Measurements from ENCODE around the gene PCF11. TPM values are rescaled to one million over a fixed set of nuclear protein-coding genes. Genes with fewer than 3 reads are reported as not detected.

Gene PCF11
- total RNA-seq, result 100 to 1,000 TPM; 130 to 164 (median 151) TPM
- total RNA-seq (2013), result 127 TPM
- 148 to 487 (median 275) reads per million in 29 experiments for total RNA-seq

DNA sequence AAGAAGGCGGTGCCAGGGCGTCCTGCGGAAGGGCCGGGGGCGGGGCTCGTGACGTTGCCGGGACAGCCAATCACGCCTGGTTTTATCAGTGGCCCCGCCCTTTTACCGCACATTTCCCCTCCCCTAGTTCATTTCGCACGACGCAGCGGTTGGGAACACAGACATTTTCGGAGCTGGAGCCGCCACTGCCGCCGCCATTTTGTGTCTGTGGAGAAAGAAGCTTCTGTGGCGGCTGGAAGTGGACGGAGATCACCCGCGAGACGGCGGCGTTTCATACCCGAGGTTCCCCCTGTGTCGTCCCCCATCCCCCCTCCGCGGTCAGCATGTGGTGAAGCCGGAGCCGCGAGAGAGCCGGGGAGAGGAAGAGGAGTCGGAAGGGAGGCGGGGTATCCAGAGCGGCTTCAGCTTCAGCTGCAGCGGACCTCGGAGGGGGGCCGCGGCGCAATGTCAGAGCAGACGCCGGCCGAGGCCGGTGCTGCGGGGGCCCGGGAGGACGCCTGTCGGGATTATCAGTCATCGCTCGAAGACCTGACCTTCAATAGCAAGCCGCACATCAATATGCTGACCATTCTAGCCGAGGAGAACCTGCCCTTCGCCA, at the start of gene PCF11:
TSS of gene PCF11 (plus strand) at position 136 of the 598 bp plus-strand sequence. CDS start at position 445, 309 bp downstream.
- Mint-ChIP-seq H3K4me3 (peak within 1 kb of the TSS; percentile 96 to 100 (median 99)), H3K27me3 (no peaks in the 10 kb centered on the region), H3K9me3 (no peaks in the 10 kb centered on the region), H3K27ac (peak within 1 kb of the TSS; percentile 100), H3K36me3 (peaks cover 31% of the 10 kb centered on the region), H3K4me1 (peaks cover 32 to 40% (median 33%) of the 10 kb centered on the region in 3 donors)
- ATAC-seq (replicated peaks in 1 of 4) (peak; percentile 6 to 24 (median 16)), DNase-seq (peak in 1 of 35 experiments; percentile 93)
- Histone ChIP-seq H3K9me3 (no peaks in the 10 kb centered on the region), H3K27me3 (replicated peaks in 1 of 2; ENCODE audit: control insufficient read depth in 2 of 2, extremely low read depth in 1 of 2, insufficient read depth in 2 of 2, low read length in 1 of 2) (no peaks in the 10 kb centered on the region), H3K36me3 (ENCODE audit: control insufficient read depth in 2 of 2, extremely low read depth in 1 of 2, insufficient read depth in 1 of 2, low read length in 1 of 2) (no peaks in the 10 kb centered on the region), H3K4me3 (ENCODE audit: control insufficient read depth in 1 of 2, extremely low read depth in 1 of 2, low read length in 1 of 2) (peak within 1 kb of the TSS; percentile 98 to 100), H3K27ac (ENCODE audit: low read length) (peak within 1 kb of the TSS; percentile 98), H3K4me1 (ENCODE audit: control insufficient read depth in 1 of 2, extremely low read depth in 1 of 2, insufficient read depth in 2 of 2, low read length in 2 of 2) (peaks cover 11 to 29% of the 10 kb centered on the region in 2 experiments)
- WGBS (ENCODE audit: insufficient coverage), result under 1% methylated on average over 49 of the region's 55 CpGs
- ChIA-PET CTCF (interaction anchor here in 1 of 2 donors (1.2 to 2.3 kb wide), 6 partner anchors 37 to 257 kb away, joined by 3 to 12 read pairs (median 10); partner anchors contain the start of genes ANKRD42, CCDC90B, DDIAS and PRCP), POLR2A (interaction anchor here (0.5 to 4.6 kb wide), 18 partner anchors 11 to 257 kb away, joined by 3 to 39 read pairs (median 3); partner anchors contain the start of genes DDIAS (in 2 of the 2), PRCP (in 2 of the 2), ANKRD42 (in 1 of the 2) and RAB30 (in 1 of the 2))

DNA sequence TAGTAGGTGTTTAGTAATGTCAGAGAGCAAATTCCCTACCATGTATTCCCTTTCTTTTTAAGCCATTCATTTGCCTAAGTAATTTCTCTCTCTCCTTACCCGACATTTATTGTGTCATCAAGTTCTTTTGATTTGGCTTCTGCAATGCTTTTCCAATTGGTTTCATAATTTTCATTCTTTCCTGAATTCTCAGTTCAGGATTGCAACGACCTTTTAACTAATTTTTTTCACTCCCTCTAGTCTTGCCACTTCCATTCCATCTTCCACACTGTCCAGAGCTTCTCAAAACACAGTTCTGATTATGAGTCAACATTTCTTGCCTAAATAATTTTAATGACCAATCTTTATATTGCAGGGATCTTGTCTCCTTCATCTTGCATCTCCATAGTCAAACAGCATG, 44.0 kb upstream of the PCF11 start:
- no peaks in the 10 kb centered on the region for H3K27me3 Mint-ChIP-seq
- DNase-seq (no peak), ATAC-seq (replicated peaks in 1 of 4) (no peak)
- peaks cover 5 to 20% of the 10 kb centered on the region in 2 experiments for H3K4me1 ChIP-seq (ENCODE audit: control insufficient read depth in 1 of 2, extremely low read depth in 1 of 2, insufficient read depth in 2 of 2, low read length in 2 of 2)
- H3K27me3 ChIP-seq (replicated peaks in 1 of 2; ENCODE audit: control insufficient read depth in 2 of 2, extremely low read depth in 1 of 2, insufficient read depth in 2 of 2, low read length in 1 of 2), result no peaks in the 10 kb centered on the region
- ChIA-PET POLR2A (no interaction called here), CTCF (interaction anchor here in 1 of 2 donors (0.7 kb wide), 1 partner anchor 26 kb away, joined by 3 read pairs; no protein-coding TSS in a partner anchor)
- H3K36me3 ChIP-seq (ENCODE audit: control insufficient read depth in 2 of 2, extremely low read depth in 1 of 2, insufficient read depth in 1 of 2, low read length in 1 of 2), result no peaks in the 10 kb centered on the region
- no peaks in the 10 kb centered on the region for H3K9me3 ChIP-seq
- H3K9me3 Mint-ChIP-seq, result no peaks in the 10 kb centered on the region
- H3K36me3 Mint-ChIP-seq, result peaks cover 9% of the 10 kb centered on the region
- no peak overlapping the region for H3K4me3 ChIP-seq (ENCODE audit: control insufficient read depth in 1 of 2, extremely low read depth in 1 of 2, low read length in 1 of 2)
- no peak overlapping the region for H3K27ac ChIP-seq (ENCODE audit: low read length)
- peaks cover 23 to 33% (median 28%) of the 10 kb centered on the region in 3 donors for H3K4me1 Mint-ChIP-seq
- no peak overlapping the region for H3K27ac Mint-ChIP-seq
- H3K4me3 Mint-ChIP-seq, result no peak overlapping the region
- WGBS (ENCODE audit: insufficient coverage), result 77% methylated on average over 2 of the region's 2 CpGs

DNA sequence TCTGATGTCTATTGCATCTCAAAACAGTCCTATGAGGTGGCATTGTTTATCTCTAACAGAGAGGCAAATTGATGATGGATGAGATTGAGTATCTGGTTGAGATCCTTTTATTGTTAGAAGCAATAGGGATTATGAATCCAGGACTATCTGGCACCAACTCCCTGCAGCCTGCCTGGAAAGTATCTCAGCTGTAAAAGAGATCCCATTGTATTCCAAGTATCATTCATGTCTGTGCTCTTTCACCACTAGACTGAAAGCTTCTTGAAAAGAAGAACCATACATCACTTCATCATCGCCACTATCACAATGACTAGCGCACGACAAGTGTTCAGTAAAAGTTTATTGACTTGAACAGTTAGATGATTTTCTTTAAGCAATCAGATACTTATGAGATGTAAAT, 41.9 kb upstream of the PCF11 start:
- Histone ChIP-seq H3K9me3 (no peaks in the 10 kb centered on the region), H3K27ac (ENCODE audit: low read length) (no peak overlapping the region), H3K36me3 (ENCODE audit: control insufficient read depth in 2 of 2, extremely low read depth in 1 of 2, insufficient read depth in 1 of 2, low read length in 1 of 2) (no peaks in the 10 kb centered on the region), H3K4me3 (ENCODE audit: control insufficient read depth in 1 of 2, extremely low read depth in 1 of 2, low read length in 1 of 2) (no peak overlapping the region), H3K4me1 (ENCODE audit: control insufficient read depth in 1 of 2, extremely low read depth in 1 of 2, insufficient read depth in 2 of 2, low read length in 2 of 2) (peaks cover 5 to 24% of the 10 kb centered on the region in 2 experiments), H3K27me3 (replicated peaks in 1 of 2; ENCODE audit: control insufficient read depth in 2 of 2, extremely low read depth in 1 of 2, insufficient read depth in 2 of 2, low read length in 1 of 2) (no peaks in the 10 kb centered on the region)
- no peak for ATAC-seq (replicated peaks in 1 of 4)
- Mint-ChIP-seq H3K36me3 (peaks cover 9% of the 10 kb centered on the region), H3K27ac (peak overlapping the region in 1 of 2 donors; percentile 29), H3K4me1 (peaks cover 44 to 48% (median 46%) of the 10 kb centered on the region in 3 donors), H3K4me3 (peak overlapping the region; percentile 25 to 87 (median 65)), H3K27me3 (no peaks in the 10 kb centered on the region), H3K9me3 (no peaks in the 10 kb centered on the region)
- no CpG with 5 or more reads among the region's 3 CpGs for WGBS (ENCODE audit: insufficient coverage)
- CTCF ChIA-PET, result interaction anchor here in 1 of 2 donors (0.6 to 1.3 kb wide), 2 partner anchors 39 to 128 kb away, joined by 7 to 9 read pairs; no protein-coding TSS in a partner anchor
- no peak for DNase-seq
- POLR2A ChIA-PET, result interaction anchor here in 1 of 2 donors (1.5 kb wide), 1 partner anchor 42 kb away, joined by 3 read pairs; the partner anchor contains the start of gene PCF11

DNA sequence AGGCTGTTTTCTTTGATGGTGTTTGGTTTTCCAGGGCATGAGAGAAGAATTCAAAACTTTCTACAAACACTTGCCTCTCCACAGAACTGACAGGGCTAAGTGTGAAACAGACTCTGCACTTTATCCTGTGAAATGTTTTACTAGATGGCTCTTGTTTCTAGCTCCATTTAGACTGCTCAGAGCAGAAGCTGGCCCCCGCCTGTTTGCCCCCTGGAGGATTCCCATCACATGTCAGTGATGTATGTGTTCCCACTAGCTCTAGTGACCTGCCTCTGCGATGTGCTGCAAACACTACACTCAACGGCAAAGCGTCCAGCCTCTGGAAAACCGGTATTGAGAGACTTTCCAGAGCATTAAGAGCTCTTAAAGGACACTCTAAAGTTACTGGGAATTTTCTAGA, 41.4 kb upstream of the PCF11 start:
- Mint-ChIP-seq H3K4me1 (peaks cover 49 to 53% (median 52%) of the 10 kb centered on the region in 3 donors), H3K36me3 (peaks cover 9% of the 10 kb centered on the region), H3K27me3 (no peaks in the 10 kb centered on the region), H3K4me3 (peak overlapping the region; percentile 52 to 87 (median 65)), H3K9me3 (no peaks in the 10 kb centered on the region), H3K27ac (peak overlapping the region in 1 of 2 donors; percentile 57)
- peaks cover 5 to 24% of the 10 kb centered on the region in 2 experiments for H3K4me1 ChIP-seq (ENCODE audit: control insufficient read depth in 1 of 2, extremely low read depth in 1 of 2, insufficient read depth in 2 of 2, low read length in 2 of 2)
- no peaks in the 10 kb centered on the region for H3K36me3 ChIP-seq (ENCODE audit: control insufficient read depth in 2 of 2, extremely low read depth in 1 of 2, insufficient read depth in 1 of 2, low read length in 1 of 2)
- DNase-seq (peak in 1 of 35 experiments; percentile 4), ATAC-seq (replicated peaks in 1 of 4) (no peak)
- ChIA-PET CTCF (interaction anchor here (0.6 to 1.3 kb wide), 3 partner anchors 40 to 128 kb away, joined by 4 to 9 read pairs (median 7); no protein-coding TSS in a partner anchor), POLR2A (interaction anchor here in 1 of 2 donors (0.7 to 1.5 kb wide), 2 partner anchors 41 to 214 kb away, joined by 3 to 5 read pairs; partner anchors contain the start of genes DDIAS and PCF11)
- H3K27me3 ChIP-seq (replicated peaks in 1 of 2; ENCODE audit: control insufficient read depth in 2 of 2, extremely low read depth in 1 of 2, insufficient read depth in 2 of 2, low read length in 1 of 2), result no peaks in the 10 kb centered on the region
- H3K9me3 ChIP-seq, result no peaks in the 10 kb centered on the region
- H3K27ac ChIP-seq (ENCODE audit: low read length), result no peak overlapping the region
- WGBS (ENCODE audit: insufficient coverage), result 97% methylated on average over 5 of the region's 5 CpGs
- H3K4me3 ChIP-seq (ENCODE audit: control insufficient read depth in 1 of 2, extremely low read depth in 1 of 2, low read length in 1 of 2), result no peak overlapping the region

DNA sequence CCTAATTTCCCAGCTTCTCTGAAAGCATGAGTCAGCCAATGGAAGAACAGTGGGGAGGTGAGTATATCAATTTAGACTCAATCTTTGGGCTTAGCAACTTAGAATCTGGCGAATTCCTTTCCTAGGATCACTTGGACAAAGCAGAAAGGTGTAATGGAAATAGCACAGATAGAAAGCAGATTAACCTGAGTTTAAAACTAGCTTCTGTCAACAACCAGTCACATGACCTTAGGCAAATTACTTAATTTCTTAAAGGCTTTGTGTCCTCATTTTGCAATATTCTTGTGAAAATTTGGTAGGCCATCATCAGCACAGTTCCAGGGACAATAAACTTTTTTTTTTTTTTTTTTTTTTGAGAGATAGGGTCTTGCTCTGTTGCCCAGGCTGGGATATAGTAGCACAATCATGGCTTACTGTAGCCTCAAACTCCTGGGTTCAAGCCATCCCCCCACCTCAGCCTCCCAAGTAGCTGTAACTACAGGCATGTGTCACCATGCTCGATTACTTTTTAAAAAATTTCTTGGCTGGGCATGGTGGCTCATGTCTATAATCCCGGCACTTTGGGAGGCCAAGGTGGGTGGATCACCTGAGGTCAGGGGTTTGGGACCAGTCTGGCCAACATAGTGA, 40.8 kb upstream of the PCF11 start:
- Mint-ChIP-seq H3K27me3 (no peaks in the 10 kb centered on the region), H3K27ac (peak overlapping the region; percentile 56 to 81), H3K9me3 (no peaks in the 10 kb centered on the region), H3K36me3 (peaks cover 4% of the 10 kb centered on the region), H3K4me3 (peak overlapping the region; percentile 87 to 89 (median 87)), H3K4me1 (peaks cover 55 to 57% (median 55%) of the 10 kb centered on the region in 3 donors)
- ATAC-seq (replicated peaks in 1 of 4) (no peak), DNase-seq (no peak)
- H3K4me1 ChIP-seq (ENCODE audit: control insufficient read depth in 1 of 2, extremely low read depth in 1 of 2, insufficient read depth in 2 of 2, low read length in 2 of 2), result peaks cover 5 to 24% of the 10 kb centered on the region in 2 experiments
- POLR2A ChIA-PET, result interaction anchor here in 1 of 2 donors (0.7 to 1.5 kb wide), 2 partner anchors 41 to 215 kb away, joined by 3 to 5 read pairs; partner anchors contain the start of genes DDIAS and PCF11
- H3K4me3 ChIP-seq (ENCODE audit: control insufficient read depth in 1 of 2, extremely low read depth in 1 of 2, low read length in 1 of 2), result peak overlapping the region in 1 of 2 donors; percentile 40
- H3K9me3 ChIP-seq, result no peaks in the 10 kb centered on the region
- 100% methylated on average over 1 of the region's 3 CpGs for WGBS (ENCODE audit: insufficient coverage)
- H3K27ac ChIP-seq (ENCODE audit: low read length), result no peak overlapping the region
- CTCF ChIA-PET, result interaction anchor here (0.7 to 1.3 kb wide), 2 partner anchors 40 to 117 kb away, joined by 4 to 9 read pairs; no protein-coding TSS in a partner anchor
- H3K27me3 ChIP-seq (replicated peaks in 1 of 2; ENCODE audit: control insufficient read depth in 2 of 2, extremely low read depth in 1 of 2, insufficient read depth in 2 of 2, low read length in 1 of 2), result no peaks in the 10 kb centered on the region
- no peaks in the 10 kb centered on the region for H3K36me3 ChIP-seq (ENCODE audit: control insufficient read depth in 2 of 2, extremely low read depth in 1 of 2, insufficient read depth in 1 of 2, low read length in 1 of 2)

- no peaks in the 10 kb centered on the region for H3K9me3 ChIP-seq
- H3K27ac ChIP-seq (ENCODE audit: low read length), result peak overlapping the region; percentile 8
- peaks cover 12 to 32% of the 10 kb centered on the region in 2 experiments for H3K4me1 ChIP-seq (ENCODE audit: control insufficient read depth in 1 of 2, extremely low read depth in 1 of 2, insufficient read depth in 2 of 2, low read length in 2 of 2)
- H3K36me3 Mint-ChIP-seq, result peaks cover 2% of the 10 kb centered on the region
- no peak overlapping the region for H3K4me3 ChIP-seq (ENCODE audit: control insufficient read depth in 1 of 2, extremely low read depth in 1 of 2, low read length in 1 of 2)
- peak overlapping the region; percentile 97 for H3K27ac Mint-ChIP-seq
- no peaks in the 10 kb centered on the region for H3K36me3 ChIP-seq (ENCODE audit: control insufficient read depth in 2 of 2, extremely low read depth in 1 of 2, insufficient read depth in 1 of 2, low read length in 1 of 2)
- H3K9me3 Mint-ChIP-seq, result no peaks in the 10 kb centered on the region
- POLR2A ChIA-PET, result no interaction called here
- CTCF ChIA-PET, result interaction anchor here (0.7 to 1.4 kb wide), 3 partner anchors 30 to 251 kb away, joined by 3 read pairs; no protein-coding TSS in a partner anchor
- no peaks in the 10 kb centered on the region for H3K27me3 Mint-ChIP-seq
- no peak for DNase-seq
- peaks cover 72 to 74% (median 72%) of the 10 kb centered on the region in 3 donors for H3K4me1 Mint-ChIP-seq
- H3K4me3 Mint-ChIP-seq, result peak overlapping the region in 1 of 3 donors; percentile 87
- no peaks in the 10 kb centered on the region for H3K27me3 ChIP-seq (replicated peaks in 1 of 2; ENCODE audit: control insufficient read depth in 2 of 2, extremely low read depth in 1 of 2, insufficient read depth in 2 of 2, low read length in 1 of 2)
- no peak for ATAC-seq (replicated peaks in 1 of 4)
These were observed 38.1 kb upstream of the PCF11 start for GRCh38 chr11:83118814-83119213.

Data from T-cell (primary cell).